Mesenteric fat pad (tissue), 1 donor: ENCODE data around the gene RAB27B. TPM values are rescaled to one million over a fixed set of nuclear protein-coding genes. Genes with fewer than 3 reads are reported as not detected.

ENCODE experiments used
- total RNA-seq: library from RNA; stranded (reverse); fragmentation: NEBNext Ultra II Directional; extraction: Animal tissue kit (Norgen Biotek cat#: 25700); gene quantifications from one replicate; pipeline ENCODE4 v1.2.1, GENCODE V29; 2021
- donor health status: DM: yes; HTN: yes; CAD: no.

RAB27B gene
- total RNA-seq, 1 donor from 2014 or later: 0.93 TPM

Other genes with a start within 250 kb of the RAB27B start
- not detected for gene DYNAP, start 237.2 kb upstream of the RAB27B start, total RNA-seq
- 6.0 TPM for gene CCDC68, start 131.0 kb downstream of the RAB27B start, total RNA-seq